DOHH2 (cell line): Measurements from ENCODE around the gene HYDIN.
"Not testable (repeated sequence)": the region's sequence is repeated elsewhere in the genome, so short reads cannot be mapped to it uniquely, and the experiment has no call there.

Source experiments
- H3F3A ChIP-seq: fragments of 200-600 bp; sonication (generic), shearing (Covaris generic); 2 replicates; pipeline ENCODE4 v1.6.0; 2016; ENCODE audit warnings: antibody characterized with exemption, mild to moderate bottlenecking; ENCODE audit not compliant: control insufficient read depth, insufficient read depth
- H3K27ac ChIP-seq: fragments of 200-600 bp; sonication (generic); 2 replicates; pipeline ENCODE4 v1.5.1; 2014; ENCODE audit warnings: low read depth, mild to moderate bottlenecking, low read length, moderate library complexity
- H3K27me3 ChIP-seq: fragments of 200-600 bp; sonication (generic); 2 replicates; pipeline ENCODE4 v1.6.1; 2014; ENCODE audit warnings: mild to moderate bottlenecking, low read length, mixed read lengths; ENCODE audit not compliant: control insufficient read depth
- H3K36me3 ChIP-seq: fragments of 200-600 bp; sonication (generic); 2 replicates; pipeline ENCODE4 v1.6.1; 2014; ENCODE audit warnings: mild to moderate bottlenecking, low read length, moderate library complexity, mixed read lengths; ENCODE audit not compliant: control insufficient read depth
- H3K4me1 ChIP-seq: fragments of 200-600 bp; sonication (generic); 2 replicates; pipeline ENCODE4 v1.6.1; 2014; ENCODE audit warnings: mild to moderate bottlenecking, low read length, mixed read lengths; ENCODE audit not compliant: control insufficient read depth
- H3K4me2 ChIP-seq: fragments of 200-600 bp; sonication (generic); 2 replicates; pipeline ENCODE4 v1.6.0; 2014; ENCODE audit warnings: mild to moderate bottlenecking, low read length, moderate library complexity
- H3K4me3 ChIP-seq: fragments of 200-600 bp; sonication (generic); 2 replicates; pipeline ENCODE4 v1.5.1; 2014; ENCODE audit warnings: mild to moderate bottlenecking, low read length, mixed read lengths
- H3K79me2 ChIP-seq: fragments of 200-600 bp; sonication (generic); 2 replicates; pipeline ENCODE4 v1.6.1; 2014; ENCODE audit warnings: mild to moderate bottlenecking, low read length, mixed read lengths; ENCODE audit not compliant: control insufficient read depth
- H3K9me2 ChIP-seq: fragments of 200-600 bp; sonication (generic); replicated peaks from 2 replicates; pipeline ENCODE4 v1.6.1; 2014; ENCODE audit warnings: mild to moderate bottlenecking, low read length, mixed read lengths; ENCODE audit not compliant: control insufficient read depth
- H3K9me3 ChIP-seq: fragments of 200-600 bp; sonication (generic); 2 replicates; pipeline ENCODE4 v1.6.1; 2014; ENCODE audit warnings: antibody characterized with exemption, low read length, mixed read lengths; ENCODE audit not compliant: control insufficient read depth, insufficient read depth
- H4K20me1 ChIP-seq: fragments of 200-600 bp; sonication (generic); 2 replicates; pipeline ENCODE4 v1.6.0; 2014; ENCODE audit warnings: low read depth, mild to moderate bottlenecking, antibody characterized with exemption, low read length, moderate library complexity; ENCODE audit not compliant: control insufficient read depth, insufficient read depth

HYDIN gene

DNA sequence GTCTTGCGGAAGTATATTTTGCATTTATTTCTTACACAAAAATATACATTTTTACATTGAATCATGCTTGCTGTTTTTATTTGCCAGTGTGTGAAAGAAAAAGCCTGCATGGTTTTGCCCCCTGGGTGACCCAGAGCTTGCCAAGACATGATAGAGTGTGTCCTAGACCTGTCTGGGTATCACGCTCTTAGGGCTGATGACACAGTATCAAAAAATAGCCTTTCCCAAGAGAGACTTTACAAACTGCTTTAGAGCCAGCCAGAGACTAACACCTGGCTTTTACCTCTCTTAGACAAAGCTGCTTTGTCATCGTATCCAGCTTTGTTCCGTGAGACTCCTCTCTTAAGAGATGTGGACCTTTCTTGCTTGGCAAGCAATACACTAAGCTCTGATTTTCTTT is 160.7 kb downstream of the HYDIN start:
- H3K9me3 ChIP-seq, H3K79me2 ChIP-seq: not testable (repeated sequence)

GRCh38 chr16:71053897-71054609 is 176.5 kb downstream of the HYDIN start:
- not testable (repeated sequence) for H3K27ac ChIP-seq, H3F3A ChIP-seq, H3K9me3 ChIP-seq, H3K4me1 ChIP-seq, H3K36me3 ChIP-seq, H4K20me1 ChIP-seq, H3K27me3 ChIP-seq, H3K79me2 ChIP-seq, H3K4me2 ChIP-seq, H3K4me3 ChIP-seq, H3K9me2 ChIP-seq

More for the DNA sequence above, 160.7 kb downstream of the HYDIN start:
- H3K4me1 ChIP-seq, H3K4me2 ChIP-seq, H3F3A ChIP-seq, H3K4me3 ChIP-seq, H3K27me3 ChIP-seq, H4K20me1 ChIP-seq, H3K27ac ChIP-seq, H3K36me3 ChIP-seq, H3K9me2 ChIP-seq: not testable (repeated sequence)

DNA sequence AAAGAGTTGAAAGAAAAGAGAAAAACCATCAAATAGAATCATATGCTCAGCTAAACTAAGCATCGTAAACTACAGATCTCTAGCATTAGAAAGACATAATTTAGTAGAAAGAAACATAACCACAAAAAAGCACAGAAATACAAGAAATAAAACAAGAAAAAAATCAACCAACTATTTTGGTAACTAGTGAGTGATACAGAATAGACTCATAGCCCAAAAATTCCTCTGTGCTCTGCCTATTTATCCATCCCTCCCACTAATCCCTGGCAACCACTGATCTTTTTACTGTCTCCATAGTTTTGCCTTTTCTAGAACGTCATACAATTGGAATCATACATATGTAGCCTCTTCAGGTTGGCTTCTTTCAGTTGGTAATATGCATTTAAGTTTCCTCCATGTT is 180.2 kb downstream of the HYDIN start:
- not testable (repeated sequence) for H3K27me3 ChIP-seq, H3K9me3 ChIP-seq, H3K4me1 ChIP-seq, H3K4me2 ChIP-seq, H3K27ac ChIP-seq, H3K36me3 ChIP-seq, H3K9me2 ChIP-seq, H3F3A ChIP-seq, H3K4me3 ChIP-seq, H4K20me1 ChIP-seq, H3K79me2 ChIP-seq

GRCh38 chr16:71039368-71040111 is 191.0 kb downstream of the HYDIN start:
- H3K4me2 ChIP-seq, H3K27ac ChIP-seq, H4K20me1 ChIP-seq, H3K79me2 ChIP-seq, H3K9me3 ChIP-seq, H3K36me3 ChIP-seq, H3K4me3 ChIP-seq, H3F3A ChIP-seq, H3K9me2 ChIP-seq, H3K27me3 ChIP-seq, H3K4me1 ChIP-seq: not testable (repeated sequence)

DNA sequence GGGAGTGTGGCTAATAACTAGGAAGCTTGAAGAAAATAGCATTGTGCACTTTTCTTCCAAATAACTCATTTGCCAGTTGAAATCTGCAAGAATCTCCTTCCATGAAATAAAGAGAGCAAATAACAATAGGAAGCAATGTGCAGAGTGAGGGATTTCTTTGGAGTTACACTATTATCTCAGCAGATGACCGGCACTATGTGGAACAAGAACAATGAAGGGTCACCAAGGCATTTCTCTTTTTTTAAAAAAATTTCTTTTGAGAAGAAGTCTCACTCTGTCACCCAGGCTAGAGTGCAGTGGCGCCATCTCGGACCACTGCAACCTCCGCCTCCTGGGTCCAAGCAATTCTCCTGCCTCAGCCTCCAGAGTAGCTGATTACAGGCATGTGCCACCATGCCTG is 192.1 kb downstream of the HYDIN start:
- H3K27me3 ChIP-seq, H3K9me2 ChIP-seq, H3K27ac ChIP-seq, H4K20me1 ChIP-seq, H3F3A ChIP-seq, H3K79me2 ChIP-seq, H3K9me3 ChIP-seq, H3K4me3 ChIP-seq, H3K4me1 ChIP-seq, H3K4me2 ChIP-seq, H3K36me3 ChIP-seq: not testable (repeated sequence)

DNA sequence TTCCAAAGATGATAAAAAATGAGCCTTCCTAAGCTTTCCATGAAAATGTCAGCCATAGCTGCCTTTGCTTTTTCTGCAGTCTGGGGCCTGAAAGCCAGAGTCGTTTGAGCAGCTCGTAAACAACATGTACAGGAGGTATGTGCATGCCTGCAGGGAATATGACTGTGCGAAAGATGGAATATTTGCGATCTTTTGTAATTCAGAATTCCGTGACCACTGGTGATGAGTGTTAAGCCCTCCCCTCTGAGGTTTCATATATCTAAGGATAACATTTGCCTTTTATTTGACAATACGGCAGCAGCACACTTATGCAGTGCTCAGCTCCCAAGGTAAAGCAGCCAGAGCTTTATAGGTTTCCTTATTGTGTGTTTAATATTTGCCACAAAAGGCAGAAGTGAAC is 192.5 kb downstream of the HYDIN start:
- H3K4me2 ChIP-seq, H3K9me3 ChIP-seq, H3K9me2 ChIP-seq, H3F3A ChIP-seq, H3K27me3 ChIP-seq, H3K79me2 ChIP-seq, H3K4me1 ChIP-seq, H3K4me3 ChIP-seq, H3K36me3 ChIP-seq, H4K20me1 ChIP-seq, H3K27ac ChIP-seq: not testable (repeated sequence)

DNA sequence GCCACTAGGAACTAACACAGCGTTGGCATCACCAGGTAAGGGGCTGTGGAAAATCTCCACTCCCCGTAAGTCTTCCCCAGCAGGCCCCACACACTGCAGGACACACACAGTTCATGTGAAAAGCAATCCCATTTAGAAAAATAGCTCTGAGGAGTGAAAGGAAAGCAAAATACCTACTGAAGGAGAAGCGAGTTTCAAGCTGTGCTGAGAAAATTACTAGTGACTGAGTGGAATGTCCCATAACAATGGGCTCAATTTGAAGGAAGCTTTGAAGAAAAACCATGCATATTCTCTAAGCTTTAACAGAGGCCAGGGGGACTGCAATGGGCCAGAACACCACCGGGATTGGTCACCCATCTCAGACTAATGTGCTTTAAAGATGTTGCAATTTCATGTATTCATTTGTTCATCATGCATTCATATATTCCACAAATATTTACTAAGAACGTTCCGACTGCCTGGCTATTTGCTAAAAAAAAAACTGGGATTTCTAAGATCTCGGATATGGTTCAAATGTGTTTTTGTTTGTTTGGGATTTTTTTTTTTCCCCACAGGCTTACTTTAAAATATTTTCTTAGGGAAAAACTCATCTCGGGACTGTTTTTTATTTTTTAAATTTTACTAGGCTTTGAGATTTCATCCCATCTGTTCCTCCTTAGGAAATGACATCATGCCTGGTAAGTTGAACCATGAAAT is 202.3 kb downstream of the HYDIN start:
- H3K4me3 ChIP-seq, H3K4me1 ChIP-seq, H3K27ac ChIP-seq: not testable (repeated sequence)

DNA sequence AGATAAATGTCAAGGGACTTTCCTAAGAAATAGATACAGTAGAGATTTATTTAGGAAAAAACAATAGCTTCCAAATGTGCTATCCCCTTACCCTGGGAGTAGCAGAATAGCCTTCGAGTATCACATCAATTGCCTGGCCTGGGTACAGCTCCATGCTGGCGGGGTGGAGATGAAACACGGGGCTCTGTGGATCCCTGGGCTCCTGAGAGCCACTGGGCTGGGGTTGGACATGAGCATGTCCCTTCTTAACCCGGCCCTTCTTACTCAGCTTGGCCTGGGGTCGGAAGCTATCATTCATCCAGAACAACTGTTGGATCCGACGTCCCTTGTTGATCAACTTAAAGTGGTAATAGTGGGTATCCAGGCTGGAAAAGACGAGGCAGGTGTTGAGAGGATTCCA is 203.0 kb downstream of the HYDIN start:
- H3K9me3 ChIP-seq, H3K4me3 ChIP-seq, H3F3A ChIP-seq, H3K27me3 ChIP-seq, H3K4me2 ChIP-seq, H3K4me1 ChIP-seq, H3K36me3 ChIP-seq, H3K9me2 ChIP-seq, H3K79me2 ChIP-seq, H4K20me1 ChIP-seq, H3K27ac ChIP-seq: not testable (repeated sequence)

More for the DNA sequence above, 202.3 kb downstream of the HYDIN start:
- not testable (repeated sequence) for H3K9me2 ChIP-seq, H3K27me3 ChIP-seq, H3K4me2 ChIP-seq, H3F3A ChIP-seq, H3K9me3 ChIP-seq, H3K79me2 ChIP-seq, H3K36me3 ChIP-seq, H4K20me1 ChIP-seq
